Vagina (tissue), 2 donors: Measurements from ENCODE around the gene LCOR.

Experiments
- POLR2A ChIP-seq, 2 donors: fragments of 450-650 bp; IDR thresholded peaks; one replicate each; pipeline ENCODE4 v1.6.1; 2017; ENCODE audit warnings: antibody characterized with exemption in 2 of 2, mild to moderate bottlenecking in 2 of 2, moderate library complexity in 2 of 2
- POLR2AphosphoS5 ChIP-seq, 2 donors: sonication (generic); formaldehyde crosslinking; IDR thresholded peaks; one replicate each; pipeline ENCODE4 v1.9.0; 2017; ENCODE audit warnings: antibody characterized with exemption in 2 of 2, mild to moderate bottlenecking in 2 of 2, low read depth in 1 of 2; ENCODE audit not compliant: insufficient read depth in 1 of 2
- TF ChIP-seq, protein P1 (sequence below), 3 experiments: fragments of 450-650 bp in 2 of 3; fragments of 200-600 bp in 1 of 3; sonication (generic) in 1 of 3; IDR thresholded peaks; one replicate each; pipeline ENCODE4 v1.5.1; 2017 to 2019; ENCODE audit warnings: antibody characterized with exemption in 3 of 3, mild to moderate bottlenecking in 2 of 3, moderate library complexity in 2 of 3

DNA sequence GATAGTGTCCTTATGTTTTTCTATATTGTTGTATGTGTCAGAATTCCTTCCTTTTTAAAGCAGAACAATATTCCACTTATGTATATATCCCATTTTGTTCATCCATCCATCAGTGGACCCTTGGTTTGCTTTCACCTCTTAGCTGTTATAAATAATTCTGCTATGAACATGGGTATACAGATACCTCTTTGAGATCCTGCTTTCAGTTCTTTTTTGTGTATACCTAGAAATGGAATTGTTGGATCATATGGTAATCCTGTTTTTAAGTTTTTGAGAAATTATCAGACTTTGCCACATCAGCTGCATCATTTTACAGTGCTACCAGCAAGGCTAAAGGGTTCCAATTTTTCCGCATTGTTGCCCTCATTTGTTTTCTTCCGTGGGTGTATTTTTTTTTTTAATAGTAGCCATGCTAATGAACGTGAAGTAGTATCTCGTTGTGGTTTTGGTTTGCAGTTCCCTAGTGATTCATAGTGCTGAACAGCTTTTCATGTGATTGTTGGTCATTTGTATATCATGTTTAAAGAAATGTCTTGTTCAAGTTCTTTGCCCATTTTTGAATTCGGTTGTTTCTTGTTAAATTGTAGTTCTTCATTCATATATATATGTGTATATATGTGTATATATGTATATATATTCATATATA is 87.8 kb downstream of the LCOR start:
- TF ChIP-seq, protein P1, sequence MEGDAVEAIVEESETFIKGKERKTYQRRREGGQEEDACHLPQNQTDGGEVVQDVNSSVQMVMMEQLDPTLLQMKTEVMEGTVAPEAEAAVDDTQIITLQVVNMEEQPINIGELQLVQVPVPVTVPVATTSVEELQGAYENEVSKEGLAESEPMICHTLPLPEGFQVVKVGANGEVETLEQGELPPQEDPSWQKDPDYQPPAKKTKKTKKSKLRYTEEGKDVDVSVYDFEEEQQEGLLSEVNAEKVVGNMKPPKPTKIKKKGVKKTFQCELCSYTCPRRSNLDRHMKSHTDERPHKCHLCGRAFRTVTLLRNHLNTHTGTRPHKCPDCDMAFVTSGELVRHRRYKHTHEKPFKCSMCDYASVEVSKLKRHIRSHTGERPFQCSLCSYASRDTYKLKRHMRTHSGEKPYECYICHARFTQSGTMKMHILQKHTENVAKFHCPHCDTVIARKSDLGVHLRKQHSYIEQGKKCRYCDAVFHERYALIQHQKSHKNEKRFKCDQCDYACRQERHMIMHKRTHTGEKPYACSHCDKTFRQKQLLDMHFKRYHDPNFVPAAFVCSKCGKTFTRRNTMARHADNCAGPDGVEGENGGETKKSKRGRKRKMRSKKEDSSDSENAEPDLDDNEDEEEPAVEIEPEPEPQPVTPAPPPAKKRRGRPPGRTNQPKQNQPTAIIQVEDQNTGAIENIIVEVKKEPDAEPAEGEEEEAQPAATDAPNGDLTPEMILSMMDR (IDR thresholded peaks at IDR 0.05), result no peak
- no peak for TF ChIP-seq POLR2AphosphoS5 (IDR thresholded peaks at IDR 0.05; ENCODE audit: insufficient read depth in 1 of 2, low read depth in 1 of 2)
- no peak for TF ChIP-seq POLR2A (IDR thresholded peaks at IDR 0.05)
